Measurements from ENCODE around the gene SH3GLB1.
A peak's percentile ranks its signal among the peaks of the same experiment; 100 is the strongest.

The SH3GLB1 gene

GRCh38 chr1:86774305-86775295 is 70.2 kb downstream of the SH3GLB1 start:
- peak; percentile 17 to 79 for DNase-seq

GRCh38 chr1:86775395-86775794 is 71.0 kb downstream of the SH3GLB1 start:
- no peak for DNase-seq

- no peak for DNase-seq
Observed at GRCh38 chr1:86776108-86776507, 71.7 kb downstream of the SH3GLB1 start.

- no peak for DNase-seq
Observed at GRCh38 chr1:86778569-86779239, 74.3 kb downstream of the SH3GLB1 start.

DNA sequence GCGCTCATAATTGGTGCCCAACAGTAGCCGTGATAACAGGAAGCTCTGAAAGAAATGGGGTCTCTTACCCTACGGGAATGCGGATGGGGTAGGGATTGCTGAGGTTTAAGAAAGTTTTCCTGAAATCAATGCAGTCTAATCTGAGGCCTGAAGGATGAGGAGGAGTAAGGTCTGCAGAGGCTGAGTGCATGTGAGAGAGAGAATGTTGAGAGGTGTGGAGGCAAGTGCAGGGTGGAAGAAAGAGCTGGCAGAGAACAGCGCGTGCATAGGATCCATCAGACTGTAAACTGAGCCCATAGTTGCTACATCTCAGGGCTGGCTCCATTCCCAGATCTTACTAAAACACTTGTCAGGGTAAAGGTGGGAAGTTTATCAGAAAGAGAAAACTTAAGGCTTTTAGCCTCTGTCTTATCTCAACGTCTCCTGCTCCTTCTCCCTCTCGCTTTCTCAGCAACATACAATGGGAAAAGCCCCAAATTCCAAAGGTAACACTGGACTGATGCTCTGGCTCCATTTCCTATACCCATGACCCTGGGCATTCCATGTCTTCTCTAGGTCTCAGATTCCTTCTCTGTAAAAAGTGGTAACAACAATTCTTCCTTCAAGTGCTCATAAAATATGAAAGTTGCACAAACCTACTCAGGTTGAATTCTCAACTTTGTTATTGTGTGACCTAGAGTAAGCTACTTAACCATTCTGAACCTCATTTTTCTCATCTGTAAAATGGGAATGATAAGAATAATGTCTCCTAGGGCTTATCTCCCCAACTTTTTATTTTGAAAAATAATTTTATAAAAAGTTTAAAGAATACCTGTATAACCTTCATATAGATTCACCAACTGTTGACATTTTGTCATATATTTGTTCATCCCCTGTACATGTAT is 75.2 kb downstream of the SH3GLB1 start:
- DNase-seq = no peak

- DNase-seq = no peak
Observed at GRCh38 chr1:86782482-86782881, 78.1 kb downstream of the SH3GLB1 start.

- DNase-seq = no peak
Observed at GRCh38 chr1:86787621-86788020, 83.2 kb downstream of the SH3GLB1 start.

DNA sequence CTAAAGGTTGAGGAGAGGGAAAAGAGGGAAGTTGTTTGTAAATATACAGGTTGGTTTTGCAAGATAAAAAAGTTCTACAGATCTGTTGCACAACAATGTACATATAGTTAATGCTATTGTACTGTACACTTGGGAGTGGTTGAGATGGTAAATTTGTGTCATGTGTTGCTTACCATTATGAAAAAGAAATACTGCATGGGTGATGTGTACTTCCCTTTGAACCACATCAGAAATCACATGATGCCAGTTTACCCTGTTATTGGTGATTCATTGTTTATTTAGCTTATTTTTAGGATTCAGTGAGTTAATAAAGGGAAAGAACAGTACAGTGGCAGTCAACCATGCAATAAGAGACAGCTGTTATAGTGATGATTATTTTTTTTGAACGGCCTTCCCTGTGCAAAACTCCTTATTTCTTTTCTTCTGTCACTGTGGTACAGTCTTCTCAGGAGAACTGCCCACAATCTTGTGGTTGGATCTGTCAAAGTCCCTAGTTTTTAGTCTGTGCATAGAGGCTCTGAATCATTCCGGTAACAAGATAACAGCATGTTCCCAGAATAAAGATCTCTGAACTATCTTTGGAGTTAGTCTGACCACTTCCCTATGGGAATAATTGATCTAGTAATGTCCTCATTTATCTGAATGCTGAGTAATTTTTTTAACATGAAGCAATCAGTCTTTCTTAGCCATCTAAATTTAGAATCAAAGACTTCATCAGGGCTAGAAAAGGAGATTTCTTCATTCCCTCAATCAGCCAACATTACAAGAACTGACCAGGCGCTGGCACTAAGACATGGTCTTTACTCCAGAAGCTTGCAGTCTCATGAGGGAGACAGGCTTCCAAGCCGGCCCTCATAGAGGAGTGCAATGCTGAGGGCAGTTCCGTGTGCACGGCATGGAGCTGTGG is 84.2 kb downstream of the SH3GLB1 start:
- no peak for DNase-seq

DNA sequence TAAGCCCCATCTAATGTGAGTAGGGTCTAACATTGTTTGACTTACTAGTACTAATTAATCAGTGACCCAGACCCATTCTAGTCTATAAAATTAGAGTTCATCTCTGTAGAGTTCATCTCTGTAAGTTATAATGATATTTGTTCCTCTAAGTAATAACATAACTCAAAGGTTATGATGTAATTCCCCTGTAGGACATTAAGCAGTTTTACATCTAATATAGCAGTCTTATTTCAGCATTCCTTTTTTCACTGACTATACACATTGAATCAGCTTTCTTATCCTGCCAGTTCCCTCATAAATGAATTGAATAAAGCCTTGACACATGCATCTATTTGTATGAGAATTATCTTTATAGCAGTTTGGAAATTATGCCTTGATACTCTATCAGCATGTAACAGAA is 90.9 kb downstream of the SH3GLB1 start:
- DNase-seq = no peak

Data from CD4-positive, alpha-beta T cell treated with Interleukin-1 beta for 1 hour (primary cell).